Measurements from ENCODE around the gene NELFA. TPM values are rescaled to one million over a fixed set of nuclear protein-coding genes. Genes with fewer than 3 reads are reported as not detected.

Gene NELFA
- total and polyA plus RNA-seq, 2 of the 13 experiments (the other 11 are each of a cell fraction or from before 2014, with no cell fraction given): 13.3 to 18.5 TPM

DNA sequence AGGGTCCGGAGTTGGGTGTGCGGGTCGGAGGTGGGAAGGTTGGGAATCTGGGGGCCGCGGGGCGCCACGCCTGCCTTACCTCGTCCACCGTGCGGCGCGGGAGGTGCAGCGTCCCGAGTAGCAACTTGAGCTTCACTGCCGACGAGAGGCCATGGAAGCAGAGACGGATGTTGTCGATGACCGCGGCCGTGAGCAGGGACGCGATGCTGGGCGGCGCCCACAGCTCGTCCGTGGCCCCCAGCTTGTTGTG, 178 bp downstream of the NELFA start (continued):
- TF ChIP-seq, protein P1, sequence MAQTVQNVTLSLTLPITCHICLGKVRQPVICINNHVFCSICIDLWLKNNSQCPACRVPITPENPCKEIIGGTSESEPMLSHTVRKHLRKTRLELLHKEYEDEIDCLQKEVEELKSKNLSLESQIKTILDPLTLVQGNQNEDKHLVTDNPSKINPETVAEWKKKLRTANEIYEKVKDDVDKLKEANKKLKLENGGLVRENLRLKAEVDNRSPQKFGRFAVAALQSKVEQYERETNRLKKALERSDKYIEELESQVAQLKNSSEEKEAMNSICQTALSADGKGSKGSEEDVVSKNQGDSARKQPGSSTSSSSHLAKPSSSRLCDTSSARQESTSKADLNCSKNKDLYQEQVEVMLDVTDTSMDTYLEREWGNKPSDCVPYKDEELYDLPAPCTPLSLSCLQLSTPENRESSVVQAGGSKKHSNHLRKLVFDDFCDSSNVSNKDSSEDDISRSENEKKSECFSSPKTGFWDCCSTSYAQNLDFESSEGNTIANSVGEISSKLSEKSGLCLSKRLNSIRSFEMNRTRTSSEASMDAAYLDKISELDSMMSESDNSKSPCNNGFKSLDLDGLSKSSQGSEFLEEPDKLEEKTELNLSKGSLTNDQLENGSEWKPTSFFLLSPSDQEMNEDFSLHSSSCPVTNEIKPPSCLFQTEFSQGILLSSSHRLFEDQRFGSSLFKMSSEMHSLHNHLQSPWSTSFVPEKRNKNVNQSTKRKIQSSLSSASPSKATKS (CRISPR knock-in tag; IDR thresholded peaks at IDR 0.05): no peak
- TF ChIP-seq HNRNPH1 (optimal IDR thresholded peaks at IDR 0.05; ENCODE audit: low read depth, low read length) (no peak), GZF1 (CRISPR knock-in tag; IDR thresholded peaks at IDR 0.05) (no peak), DMAP1 (CRISPR knock-in tag; IDR thresholded peaks at IDR 0.05) (no peak), ZNF598 (CRISPR knock-in tag; IDR thresholded peaks at IDR 0.05; ENCODE audit: borderline replicate concordance) (no peak), HHEX (CRISPR knock-in tag; IDR thresholded peaks at IDR 0.05) (no peak), ZNF530 (CRISPR knock-in tag; IDR thresholded peaks at IDR 0.05; ENCODE audit: low read depth) (no peak), ZNF552 (CRISPR knock-in tag; IDR thresholded peaks at IDR 0.05; ENCODE audit: borderline replicate concordance) (peak; percentile 31; the same call in 1 of the 2 replicates), NFKB2 (CRISPR knock-in tag; IDR thresholded peaks at IDR 0.05; ENCODE audit: borderline replicate concordance) (peak; percentile 51), NPAS2 (CRISPR knock-in tag; IDR thresholded peaks at IDR 0.05; ENCODE audit: borderline replicate concordance) (no peak), ZFY (CRISPR knock-in tag; IDR thresholded peaks at IDR 0.05) (no peak), TRIM24 (CRISPR knock-in tag; IDR thresholded peaks at IDR 0.05) (no peak), FOXO1 (CRISPR knock-in tag; IDR thresholded peaks at IDR 0.05) (peak; percentile 87), TBP (CRISPR knock-in tag; IDR thresholded peaks at IDR 0.05) (no peak; the same call in 1 of the 2 replicates), ZNF672 (CRISPR knock-in tag; IDR thresholded peaks at IDR 0.05) (no peak), CBX2 (IDR thresholded peaks at IDR 0.05; ENCODE audit: low read depth, low read length) (no peak), CBX2 (CRISPR knock-in tag; IDR thresholded peaks at IDR 0.05; ENCODE audit: low read depth) (no peak), BRCA1 (CRISPR knock-in tag; IDR thresholded peaks at IDR 0.05) (no peak)
- TF ChIP-seq, protein P2, sequence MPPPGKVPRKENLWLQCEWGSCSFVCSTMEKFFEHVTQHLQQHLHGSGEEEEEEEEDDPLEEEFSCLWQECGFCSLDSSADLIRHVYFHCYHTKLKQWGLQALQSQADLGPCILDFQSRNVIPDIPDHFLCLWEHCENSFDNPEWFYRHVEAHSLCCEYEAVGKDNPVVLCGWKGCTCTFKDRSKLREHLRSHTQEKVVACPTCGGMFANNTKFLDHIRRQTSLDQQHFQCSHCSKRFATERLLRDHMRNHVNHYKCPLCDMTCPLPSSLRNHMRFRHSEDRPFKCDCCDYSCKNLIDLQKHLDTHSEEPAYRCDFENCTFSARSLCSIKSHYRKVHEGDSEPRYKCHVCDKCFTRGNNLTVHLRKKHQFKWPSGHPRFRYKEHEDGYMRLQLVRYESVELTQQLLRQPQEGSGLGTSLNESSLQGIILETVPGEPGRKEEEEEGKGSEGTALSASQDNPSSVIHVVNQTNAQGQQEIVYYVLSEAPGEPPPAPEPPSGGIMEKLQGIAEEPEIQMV (CRISPR knock-in tag; IDR thresholded peaks at IDR 0.05; ENCODE audit: low read depth): no peak
- TF ChIP-seq, protein P3, sequence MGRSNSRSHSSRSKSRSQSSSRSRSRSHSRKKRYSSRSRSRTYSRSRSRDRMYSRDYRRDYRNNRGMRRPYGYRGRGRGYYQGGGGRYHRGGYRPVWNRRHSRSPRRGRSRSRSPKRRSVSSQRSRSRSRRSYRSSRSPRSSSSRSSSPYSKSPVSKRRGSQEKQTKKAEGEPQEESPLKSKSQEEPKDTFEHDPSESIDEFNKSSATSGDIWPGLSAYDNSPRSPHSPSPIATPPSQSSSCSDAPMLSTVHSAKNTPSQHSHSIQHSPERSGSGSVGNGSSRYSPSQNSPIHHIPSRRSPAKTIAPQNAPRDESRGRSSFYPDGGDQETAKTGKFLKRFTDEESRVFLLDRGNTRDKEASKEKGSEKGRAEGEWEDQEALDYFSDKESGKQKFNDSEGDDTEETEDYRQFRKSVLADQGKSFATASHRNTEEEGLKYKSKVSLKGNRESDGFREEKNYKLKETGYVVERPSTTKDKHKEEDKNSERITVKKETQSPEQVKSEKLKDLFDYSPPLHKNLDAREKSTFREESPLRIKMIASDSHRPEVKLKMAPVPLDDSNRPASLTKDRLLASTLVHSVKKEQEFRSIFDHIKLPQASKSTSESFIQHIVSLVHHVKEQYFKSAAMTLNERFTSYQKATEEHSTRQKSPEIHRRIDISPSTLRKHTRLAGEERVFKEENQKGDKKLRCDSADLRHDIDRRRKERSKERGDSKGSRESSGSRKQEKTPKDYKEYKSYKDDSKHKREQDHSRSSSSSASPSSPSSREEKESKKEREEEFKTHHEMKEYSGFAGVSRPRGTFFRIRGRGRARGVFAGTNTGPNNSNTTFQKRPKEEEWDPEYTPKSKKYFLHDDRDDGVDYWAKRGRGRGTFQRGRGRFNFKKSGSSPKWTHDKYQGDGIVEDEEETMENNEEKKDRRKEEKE (IDR thresholded peaks at IDR 0.05): no peak
- TF ChIP-seq, protein P4, sequence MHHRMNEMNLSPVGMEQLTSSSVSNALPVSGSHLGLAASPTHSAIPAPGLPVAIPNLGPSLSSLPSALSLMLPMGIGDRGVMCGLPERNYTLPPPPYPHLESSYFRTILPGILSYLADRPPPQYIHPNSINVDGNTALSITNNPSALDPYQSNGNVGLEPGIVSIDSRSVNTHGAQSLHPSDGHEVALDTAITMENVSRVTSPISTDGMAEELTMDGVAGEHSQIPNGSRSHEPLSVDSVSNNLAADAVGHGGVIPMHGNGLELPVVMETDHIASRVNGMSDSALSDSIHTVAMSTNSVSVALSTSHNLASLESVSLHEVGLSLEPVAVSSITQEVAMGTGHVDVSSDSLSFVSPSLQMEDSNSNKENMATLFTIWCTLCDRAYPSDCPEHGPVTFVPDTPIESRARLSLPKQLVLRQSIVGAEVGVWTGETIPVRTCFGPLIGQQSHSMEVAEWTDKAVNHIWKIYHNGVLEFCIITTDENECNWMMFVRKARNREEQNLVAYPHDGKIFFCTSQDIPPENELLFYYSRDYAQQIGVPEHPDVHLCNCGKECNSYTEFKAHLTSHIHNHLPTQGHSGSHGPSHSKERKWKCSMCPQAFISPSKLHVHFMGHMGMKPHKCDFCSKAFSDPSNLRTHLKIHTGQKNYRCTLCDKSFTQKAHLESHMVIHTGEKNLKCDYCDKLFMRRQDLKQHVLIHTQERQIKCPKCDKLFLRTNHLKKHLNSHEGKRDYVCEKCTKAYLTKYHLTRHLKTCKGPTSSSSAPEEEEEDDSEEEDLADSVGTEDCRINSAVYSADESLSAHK (CRISPR knock-in tag; IDR thresholded peaks at IDR 0.05; ENCODE audit: borderline replicate concordance): no peak
- TF ChIP-seq, protein P5, sequence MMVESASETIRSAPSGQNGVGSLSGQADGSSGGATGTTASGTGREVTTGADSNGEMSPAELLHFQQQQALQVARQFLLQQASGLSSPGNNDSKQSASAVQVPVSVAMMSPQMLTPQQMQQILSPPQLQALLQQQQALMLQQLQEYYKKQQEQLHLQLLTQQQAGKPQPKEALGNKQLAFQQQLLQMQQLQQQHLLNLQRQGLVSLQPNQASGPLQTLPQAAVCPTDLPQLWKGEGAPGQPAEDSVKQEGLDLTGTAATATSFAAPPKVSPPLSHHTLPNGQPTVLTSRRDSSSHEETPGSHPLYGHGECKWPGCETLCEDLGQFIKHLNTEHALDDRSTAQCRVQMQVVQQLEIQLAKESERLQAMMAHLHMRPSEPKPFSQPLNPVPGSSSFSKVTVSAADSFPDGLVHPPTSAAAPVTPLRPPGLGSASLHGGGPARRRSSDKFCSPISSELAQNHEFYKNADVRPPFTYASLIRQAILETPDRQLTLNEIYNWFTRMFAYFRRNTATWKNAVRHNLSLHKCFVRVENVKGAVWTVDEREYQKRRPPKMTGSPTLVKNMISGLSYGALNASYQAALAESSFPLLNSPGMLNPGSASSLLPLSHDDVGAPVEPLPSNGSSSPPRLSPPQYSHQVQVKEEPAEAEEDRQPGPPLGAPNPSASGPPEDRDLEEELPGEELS (CRISPR knock-in tag; IDR thresholded peaks at IDR 0.05): 0 out of 2 replicates have a peak, but pooled peaks have one; percentile 10
